Activated naive CD4-positive, alpha-beta T cell treated with anti-CD3 and anti-CD28 coated beads, Interleukin-2, amount 50 U/mL, for 24 hours (primary cell): ENCODE results near the gene SMIM22.
A peak's percentile ranks its signal among the peaks of the same experiment; 100 is the strongest.

Experiments used
- H3K27ac Mint-ChIP-seq: one replicate; pipeline ENCODE4 v1.8.0; 2021; ENCODE audit warnings: mild to moderate bottlenecking, mixed read lengths
- H3K27me3 Mint-ChIP-seq: one replicate; pipeline ENCODE4 v1.8.0; 2021; ENCODE audit warnings: mixed read lengths
- H3K36me3 Mint-ChIP-seq: one replicate; pipeline ENCODE4 v1.8.0; 2021; ENCODE audit warnings: mixed read lengths
- H3K4me1 Mint-ChIP-seq: one replicate; pipeline ENCODE4 v1.8.0; 2021; ENCODE audit warnings: mixed read lengths
- H3K4me3 Mint-ChIP-seq: one replicate; pipeline ENCODE4 v1.8.0; 2021; ENCODE audit warnings: mild to moderate bottlenecking, mixed read lengths
- H3K9me3 Mint-ChIP-seq: one replicate; pipeline ENCODE4 v1.8.0; 2021; ENCODE audit warnings: mixed read lengths

The SMIM22 gene

GRCh38 chr16:4765511-4766474 is 29.4 kb upstream of the SMIM22 start:
- Mint-ChIP-seq H3K9me3 (no peaks in the 10 kb centered on the region), H3K4me3 (peak overlapping the region; percentile 88), H3K27ac (peak overlapping the region; percentile 69), H3K27me3 (no peaks in the 10 kb centered on the region), H3K4me1 (peaks cover 41% of the 10 kb centered on the region), H3K36me3 (no peaks in the 10 kb centered on the region)

DNA sequence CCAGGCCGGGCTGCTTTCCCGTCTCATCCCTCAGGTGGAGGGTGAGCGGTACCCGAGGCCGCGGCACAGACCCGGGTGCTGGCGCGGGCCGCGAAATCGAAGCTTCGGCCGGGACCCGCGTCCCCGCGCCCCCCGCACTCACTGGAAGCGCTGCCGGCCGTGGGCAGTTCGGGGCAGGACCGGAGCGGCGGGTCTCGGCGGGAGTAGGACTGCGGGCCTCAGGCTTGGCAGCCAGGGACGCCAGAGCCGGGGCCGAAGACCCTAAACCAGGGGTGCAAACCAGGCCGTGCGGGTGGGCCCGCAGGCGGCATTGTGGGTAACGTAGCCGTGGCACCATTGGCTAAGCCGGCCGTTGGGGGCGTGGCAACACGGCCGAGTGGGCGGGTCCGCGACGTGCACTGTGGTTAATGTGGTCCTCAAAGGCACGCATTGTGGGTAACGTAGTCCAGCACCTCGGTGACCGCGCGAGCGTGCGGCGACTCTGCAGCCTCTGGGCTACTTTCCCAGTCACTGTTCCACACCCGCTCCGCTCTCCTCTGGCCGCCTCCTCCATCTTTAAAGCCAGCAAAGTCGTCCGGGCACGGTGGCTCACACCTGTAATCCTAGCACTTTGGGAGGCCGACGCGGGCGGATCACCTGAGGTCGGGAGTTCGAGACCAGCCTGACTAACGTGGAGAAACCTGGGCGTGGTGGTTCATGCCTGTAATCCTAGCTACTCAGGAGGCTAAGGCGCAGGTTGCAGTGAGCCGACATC is 28.1 kb upstream of the SMIM22 start, which contains the start of gene ZNF500:
ZNF500 (minus strand) TSS at position 288 of the 754 bp plus-strand sequence. CDS start 1,184 bp downstream, outside the sequence.
- H3K27me3 Mint-ChIP-seq: no peaks in the 10 kb centered on the region
- H3K27ac Mint-ChIP-seq: peak within 1 kb of the TSS; percentile 88
- H3K4me3 Mint-ChIP-seq: peak within 1 kb of the TSS; percentile 92
- H3K9me3 Mint-ChIP-seq: no peaks in the 10 kb centered on the region
- H3K36me3 Mint-ChIP-seq: no peaks in the 10 kb centered on the region
- peaks cover 41% of the 10 kb centered on the region for H3K4me1 Mint-ChIP-seq

DNA sequence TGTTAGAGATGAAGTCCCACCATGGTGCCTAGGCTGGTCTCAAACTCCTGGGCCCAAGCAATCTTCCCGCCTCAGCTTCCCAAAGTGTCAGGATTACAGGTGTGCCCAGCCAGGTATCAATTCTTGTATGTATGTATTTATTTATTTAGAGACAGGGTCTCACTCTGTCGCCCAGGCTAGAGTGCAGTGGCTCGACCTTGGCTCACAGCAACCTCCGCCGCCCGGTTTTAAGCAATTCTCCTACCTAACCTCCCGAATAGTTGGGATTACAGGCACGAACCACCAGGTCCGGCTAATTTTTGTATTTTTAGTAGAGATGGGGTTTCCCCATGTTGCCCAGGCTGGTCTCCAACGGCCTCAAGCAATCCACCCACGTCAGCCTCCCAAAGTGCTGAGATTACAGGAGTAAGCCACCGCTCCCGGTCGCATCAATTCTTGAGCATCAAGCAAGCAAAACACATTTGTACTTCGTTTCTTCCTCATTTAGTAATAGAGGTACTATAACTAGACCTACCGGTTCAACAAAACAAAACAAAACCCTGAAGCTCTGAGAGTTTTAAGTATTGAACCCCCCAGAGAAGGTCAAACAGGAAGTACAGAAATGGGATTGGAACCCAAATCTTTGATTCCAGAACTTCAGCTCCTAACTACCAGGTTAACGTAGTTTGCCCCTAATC is 27.2 kb upstream of the SMIM22 start:
- H3K9me3 Mint-ChIP-seq: no peaks in the 10 kb centered on the region
- H3K4me3 Mint-ChIP-seq: peak overlapping the region; percentile 92
- no peaks in the 10 kb centered on the region for H3K27me3 Mint-ChIP-seq
- no peaks in the 10 kb centered on the region for H3K36me3 Mint-ChIP-seq
- peak overlapping the region; percentile 87 for H3K27ac Mint-ChIP-seq
- peaks cover 38% of the 10 kb centered on the region for H3K4me1 Mint-ChIP-seq

DNA sequence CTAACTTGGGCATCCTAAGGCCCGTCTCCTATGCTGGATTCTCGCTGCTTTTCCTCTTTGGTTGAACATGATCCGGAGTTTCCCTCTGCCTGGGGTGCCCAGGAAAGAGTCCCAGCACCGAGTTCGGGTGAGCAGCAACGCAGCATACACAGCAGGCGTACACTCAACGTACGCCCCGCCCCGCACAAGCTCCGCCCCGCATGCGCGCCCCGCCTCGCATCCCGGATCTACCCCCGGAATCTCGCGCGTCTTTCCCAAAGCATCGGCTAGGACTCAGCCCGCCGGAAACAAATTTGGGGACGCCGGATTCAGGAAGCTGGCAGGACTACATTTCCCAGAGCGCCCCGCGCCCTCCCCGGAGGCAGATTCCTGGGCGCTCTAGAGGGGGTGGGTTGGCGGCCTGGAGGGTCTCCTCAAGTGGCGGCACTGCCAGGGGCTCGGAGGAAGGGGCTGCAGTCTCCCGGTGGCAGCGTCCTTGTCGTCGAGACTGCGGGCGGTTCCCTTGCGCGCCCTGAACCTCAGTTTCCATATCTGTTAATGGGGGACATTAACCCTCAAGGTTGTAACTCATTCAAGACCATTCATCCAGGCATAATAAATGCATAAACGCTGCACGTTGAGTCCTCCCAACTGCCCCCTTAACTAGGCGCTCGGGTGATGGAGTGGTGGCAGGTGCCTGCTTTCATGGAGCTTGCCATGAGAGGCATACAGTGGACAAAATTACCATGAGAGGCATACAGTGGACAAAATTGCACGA is 26.4 kb upstream of the SMIM22 start:
- H3K9me3 Mint-ChIP-seq: no peaks in the 10 kb centered on the region
- H3K27me3 Mint-ChIP-seq: no peaks in the 10 kb centered on the region
- peak overlapping the region; percentile 87 for H3K27ac Mint-ChIP-seq
- H3K36me3 Mint-ChIP-seq: no peaks in the 10 kb centered on the region
- H3K4me1 Mint-ChIP-seq: peaks cover 36% of the 10 kb centered on the region
- H3K4me3 Mint-ChIP-seq: peak overlapping the region; percentile 92

DNA sequence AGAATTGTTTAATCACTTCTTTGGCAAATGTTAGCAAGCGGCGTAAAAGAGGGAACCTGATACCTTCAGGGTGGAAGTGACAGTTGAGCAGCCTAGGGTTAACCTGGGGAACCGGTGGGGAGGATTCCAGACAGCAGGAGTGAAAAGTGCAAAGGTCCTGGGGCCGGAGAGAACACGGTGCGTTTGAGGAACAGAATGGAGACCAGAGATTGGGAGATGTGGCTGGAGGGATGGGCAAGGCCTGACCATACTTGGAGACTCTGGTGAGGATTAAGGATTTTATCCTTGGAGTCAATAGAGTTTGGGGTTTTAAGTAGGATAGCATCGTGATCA is 25.9 kb upstream of the SMIM22 start:
- Mint-ChIP-seq H3K27ac (peak overlapping the region; percentile 19), H3K9me3 (no peaks in the 10 kb centered on the region), H3K27me3 (no peaks in the 10 kb centered on the region), H3K4me1 (peaks cover 33% of the 10 kb centered on the region), H3K4me3 (peak overlapping the region; percentile 92), H3K36me3 (no peaks in the 10 kb centered on the region)

GRCh38 chr16:4771646-4772045 is 23.5 kb upstream of the SMIM22 start:
- no peaks in the 10 kb centered on the region for H3K9me3 Mint-ChIP-seq
- H3K27me3 Mint-ChIP-seq: no peaks in the 10 kb centered on the region
- H3K4me1 Mint-ChIP-seq: peaks cover 21% of the 10 kb centered on the region
- H3K27ac Mint-ChIP-seq: no peak overlapping the region
- H3K36me3 Mint-ChIP-seq: no peaks in the 10 kb centered on the region
- no peak overlapping the region for H3K4me3 Mint-ChIP-seq

DNA sequence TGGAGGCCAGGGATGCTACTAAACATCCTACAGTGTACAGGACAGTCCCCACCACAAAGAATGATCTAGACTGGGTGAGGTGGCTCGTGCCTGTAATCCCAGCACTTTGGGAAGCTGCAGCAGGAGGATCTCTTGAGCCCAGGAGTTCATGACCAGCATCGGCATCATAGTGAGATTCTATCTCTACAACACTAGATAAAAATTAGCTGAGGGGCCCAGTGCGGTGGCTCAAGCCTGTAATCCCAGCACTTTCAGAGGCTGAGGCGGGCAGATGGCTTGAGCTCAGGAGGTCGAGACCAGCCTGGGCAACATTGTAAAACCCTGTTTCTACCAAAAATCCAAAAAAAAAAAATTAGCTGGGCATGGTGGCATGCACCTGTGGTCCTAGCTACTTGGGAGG is 22.8 kb upstream of the SMIM22 start:
- Mint-ChIP-seq H3K4me1 (peaks cover 17% of the 10 kb centered on the region), H3K36me3 (no peaks in the 10 kb centered on the region), H3K9me3 (no peaks in the 10 kb centered on the region), H3K27ac (no peak overlapping the region), H3K27me3 (no peaks in the 10 kb centered on the region), H3K4me3 (no peak overlapping the region)

DNA sequence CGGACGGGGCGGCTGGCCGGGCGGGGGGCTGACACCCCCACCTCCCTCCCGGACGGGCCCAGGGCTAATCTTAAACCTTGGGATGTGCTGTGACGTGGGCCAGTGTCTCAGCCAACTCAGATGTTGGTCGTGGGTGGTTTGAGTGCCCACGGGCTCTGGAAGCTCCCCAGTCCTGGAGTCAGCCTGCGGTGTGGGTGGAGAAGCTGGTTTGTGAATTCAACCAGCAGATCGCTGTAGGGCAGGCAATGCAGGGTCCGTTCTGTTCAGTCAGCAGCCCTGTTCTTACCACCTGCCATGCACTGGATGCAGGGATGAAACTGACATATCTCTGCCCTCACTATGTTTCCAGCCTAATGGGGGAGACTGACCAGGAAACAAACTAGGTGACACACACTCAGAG is 20.2 kb upstream of the SMIM22 start:
- no peaks in the 10 kb centered on the region for H3K4me1 Mint-ChIP-seq
- no peak overlapping the region for H3K4me3 Mint-ChIP-seq
- H3K27ac Mint-ChIP-seq: no peak overlapping the region
- H3K27me3 Mint-ChIP-seq: no peaks in the 10 kb centered on the region
- H3K36me3 Mint-ChIP-seq: no peaks in the 10 kb centered on the region
- H3K9me3 Mint-ChIP-seq: no peaks in the 10 kb centered on the region

DNA sequence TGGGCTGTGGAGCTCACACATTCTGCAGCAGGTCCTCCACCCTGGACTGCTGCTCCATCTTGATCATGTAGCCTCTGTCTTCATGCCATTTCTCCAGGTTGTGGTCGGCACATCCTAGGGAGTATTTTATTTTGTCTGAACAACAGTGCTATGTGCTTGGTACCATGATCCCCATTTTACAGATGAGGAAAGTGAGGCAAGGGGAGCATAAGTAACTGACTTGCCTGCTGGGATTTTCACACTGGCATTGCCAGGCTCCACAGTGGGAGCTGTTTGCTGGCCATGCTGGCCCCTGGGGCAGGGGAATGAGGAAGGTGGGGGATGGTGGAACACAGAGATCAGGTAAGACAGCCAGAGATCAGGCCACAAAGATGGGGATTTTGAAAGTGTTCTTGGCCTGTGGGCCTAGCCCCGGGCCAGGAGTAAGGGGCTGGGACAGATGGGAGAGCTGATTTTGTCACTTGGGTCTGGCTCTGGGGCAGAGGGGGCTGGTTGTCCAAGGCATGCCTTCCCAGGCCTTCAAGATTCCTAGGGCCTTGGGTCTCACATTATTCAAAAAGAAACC is 18.9 kb upstream of the SMIM22 start:
- Mint-ChIP-seq H3K4me1 (no peaks in the 10 kb centered on the region), H3K36me3 (no peaks in the 10 kb centered on the region), H3K4me3 (no peak overlapping the region), H3K27me3 (no peaks in the 10 kb centered on the region), H3K27ac (no peak overlapping the region), H3K9me3 (no peaks in the 10 kb centered on the region)

DNA sequence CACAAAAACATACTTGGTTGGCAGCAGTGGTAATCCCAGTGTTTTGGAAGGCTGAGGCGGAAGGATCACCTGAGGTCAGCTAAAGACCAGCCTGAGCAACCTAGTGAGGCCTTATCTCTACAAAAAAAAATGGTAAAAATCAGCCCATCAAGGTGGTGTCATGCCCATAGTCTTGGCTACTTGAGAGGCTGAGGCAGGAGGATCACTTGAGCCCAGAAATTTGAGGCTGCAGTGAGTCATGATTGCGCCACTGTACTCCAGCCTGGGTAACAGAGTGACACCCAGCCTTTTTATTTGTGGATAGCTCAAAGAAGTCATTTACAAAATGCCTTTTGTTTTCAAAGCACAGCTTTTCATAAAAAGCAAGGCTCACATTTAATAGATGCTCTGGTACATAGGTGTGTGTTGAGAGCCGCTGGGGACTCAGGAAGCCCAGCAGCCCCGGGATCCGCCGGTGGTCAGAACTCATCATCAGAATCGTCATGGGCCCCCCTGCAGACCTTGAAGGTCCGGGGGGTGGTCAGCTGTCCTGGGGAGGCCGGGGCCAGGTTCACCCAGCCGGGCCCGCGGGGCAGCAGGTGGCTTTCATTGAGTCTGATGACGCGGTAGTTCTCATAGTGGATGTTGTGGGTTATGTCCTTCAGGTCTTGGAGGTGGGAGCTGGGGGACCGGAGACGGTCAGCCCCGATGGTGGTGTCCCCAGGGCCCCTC is 17.7 kb upstream of the SMIM22 start:
- H3K4me1 Mint-ChIP-seq: no peaks in the 10 kb centered on the region
- H3K27me3 Mint-ChIP-seq: no peaks in the 10 kb centered on the region
- H3K36me3 Mint-ChIP-seq: no peaks in the 10 kb centered on the region
- H3K4me3 Mint-ChIP-seq: no peak overlapping the region
- no peaks in the 10 kb centered on the region for H3K9me3 Mint-ChIP-seq
- H3K27ac Mint-ChIP-seq: no peak overlapping the region

DNA sequence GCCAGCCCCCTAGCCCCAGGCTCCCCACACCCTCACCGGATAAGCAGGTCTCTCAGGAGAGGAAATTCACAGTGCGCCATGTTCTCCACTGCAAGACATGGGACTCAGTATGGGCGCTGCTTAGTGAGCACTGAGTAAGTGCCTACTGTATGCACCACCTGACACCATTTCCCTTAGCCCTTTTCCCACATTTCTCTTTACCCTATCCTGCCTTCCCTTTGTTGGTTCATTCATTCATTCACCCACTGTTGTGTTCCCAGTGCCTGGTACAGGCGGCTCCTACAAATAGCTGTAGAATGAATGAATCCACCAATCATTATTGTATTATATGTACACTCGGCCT is 17.1 kb upstream of the SMIM22 start:
- no peaks in the 10 kb centered on the region for H3K4me1 Mint-ChIP-seq
- no peaks in the 10 kb centered on the region for H3K27me3 Mint-ChIP-seq
- H3K4me3 Mint-ChIP-seq: no peak overlapping the region
- H3K9me3 Mint-ChIP-seq: no peaks in the 10 kb centered on the region
- H3K27ac Mint-ChIP-seq: no peak overlapping the region
- no peaks in the 10 kb centered on the region for H3K36me3 Mint-ChIP-seq

DNA sequence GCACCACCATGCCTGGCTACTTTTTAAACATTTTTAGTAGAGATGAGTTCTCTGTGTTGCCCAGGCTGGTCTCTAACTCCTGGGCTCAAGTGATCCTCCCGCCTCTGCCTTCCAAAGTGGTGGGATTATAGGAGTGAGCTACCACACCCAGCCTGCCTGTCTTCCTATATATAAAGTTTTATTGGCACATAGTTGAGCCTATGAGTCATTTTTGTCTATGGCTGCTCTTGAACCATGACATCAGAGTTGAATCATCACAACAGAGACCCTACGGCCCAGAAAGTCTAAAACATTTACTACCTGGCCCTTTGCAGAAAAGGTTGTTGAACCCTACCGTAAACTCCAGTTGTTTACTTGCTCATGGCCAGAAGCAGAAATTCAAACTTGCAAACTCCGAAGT is 14.9 kb upstream of the SMIM22 start:
- Mint-ChIP-seq H3K9me3 (no peaks in the 10 kb centered on the region), H3K27ac (no peak overlapping the region), H3K27me3 (no peaks in the 10 kb centered on the region), H3K4me3 (no peak overlapping the region), H3K4me1 (no peaks in the 10 kb centered on the region), H3K36me3 (no peaks in the 10 kb centered on the region)

GRCh38 chr16:4783251-4783950 is 11.8 kb upstream of the SMIM22 start:
- H3K36me3 Mint-ChIP-seq: no peaks in the 10 kb centered on the region
- H3K4me1 Mint-ChIP-seq: no peaks in the 10 kb centered on the region
- H3K9me3 Mint-ChIP-seq: no peaks in the 10 kb centered on the region
- no peak overlapping the region for H3K27ac Mint-ChIP-seq
- no peaks in the 10 kb centered on the region for H3K27me3 Mint-ChIP-seq
- no peak overlapping the region for H3K4me3 Mint-ChIP-seq

DNA sequence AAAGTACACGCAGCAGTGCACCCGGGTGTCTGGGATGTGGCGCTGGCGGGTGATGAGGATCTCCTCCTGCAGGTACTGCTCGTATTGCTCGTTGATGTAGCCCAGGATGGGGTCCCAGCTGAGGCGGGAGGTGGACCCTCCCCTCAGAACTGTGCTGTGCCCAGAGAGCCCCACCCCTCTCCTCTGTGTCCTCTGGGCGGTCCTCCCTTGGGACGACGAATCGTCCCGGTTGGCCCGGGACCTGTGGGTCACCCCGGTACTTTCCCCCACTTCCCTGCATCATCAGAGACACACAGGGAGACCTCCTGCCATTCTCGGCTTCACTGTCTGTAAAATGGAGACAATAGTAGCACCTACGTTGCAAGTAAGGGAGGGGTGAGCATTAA is 11.2 kb upstream of the SMIM22 start:
- Mint-ChIP-seq H3K9me3 (no peaks in the 10 kb centered on the region), H3K36me3 (no peaks in the 10 kb centered on the region), H3K4me3 (no peak overlapping the region), H3K4me1 (no peaks in the 10 kb centered on the region), H3K27ac (no peak overlapping the region), H3K27me3 (no peaks in the 10 kb centered on the region)
